ENCODE measurements around the gene PPP1R14D.

PPP1R14D gene

DNA sequence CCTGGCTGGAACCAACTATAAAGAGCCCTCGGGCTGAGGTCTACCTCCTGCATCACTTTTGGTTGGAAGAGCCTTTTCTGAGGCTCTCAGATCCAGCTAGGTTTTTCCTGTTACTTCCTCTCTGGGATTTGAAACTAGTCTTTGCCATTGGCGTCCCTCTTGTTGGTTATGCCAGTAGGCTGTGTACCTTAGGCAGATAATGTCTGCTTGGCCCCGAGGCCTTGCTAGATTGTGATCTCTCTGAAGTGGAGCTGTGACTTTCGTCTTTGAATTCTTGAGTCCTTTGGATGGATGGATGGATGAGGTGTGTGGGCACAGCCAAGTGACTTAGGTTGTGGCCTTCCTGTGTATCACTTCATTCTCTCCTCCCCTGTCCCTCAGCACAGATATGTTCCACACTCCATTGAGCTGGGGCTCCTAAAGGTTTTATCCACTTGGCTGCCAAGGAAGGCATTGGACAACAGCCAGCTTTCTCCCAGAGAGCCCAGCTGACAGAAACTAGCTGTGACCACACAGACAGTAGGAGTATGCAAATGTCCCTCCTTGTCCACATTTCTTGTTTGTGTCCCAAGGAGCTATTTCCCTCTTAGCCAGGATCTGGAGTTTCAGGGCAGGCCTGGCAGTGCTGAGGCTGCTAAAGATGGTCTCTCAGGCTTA lies 13.3 kb downstream of the PPP1R14D start:
- peak; percentile 61 for DNase-seq

DNA sequence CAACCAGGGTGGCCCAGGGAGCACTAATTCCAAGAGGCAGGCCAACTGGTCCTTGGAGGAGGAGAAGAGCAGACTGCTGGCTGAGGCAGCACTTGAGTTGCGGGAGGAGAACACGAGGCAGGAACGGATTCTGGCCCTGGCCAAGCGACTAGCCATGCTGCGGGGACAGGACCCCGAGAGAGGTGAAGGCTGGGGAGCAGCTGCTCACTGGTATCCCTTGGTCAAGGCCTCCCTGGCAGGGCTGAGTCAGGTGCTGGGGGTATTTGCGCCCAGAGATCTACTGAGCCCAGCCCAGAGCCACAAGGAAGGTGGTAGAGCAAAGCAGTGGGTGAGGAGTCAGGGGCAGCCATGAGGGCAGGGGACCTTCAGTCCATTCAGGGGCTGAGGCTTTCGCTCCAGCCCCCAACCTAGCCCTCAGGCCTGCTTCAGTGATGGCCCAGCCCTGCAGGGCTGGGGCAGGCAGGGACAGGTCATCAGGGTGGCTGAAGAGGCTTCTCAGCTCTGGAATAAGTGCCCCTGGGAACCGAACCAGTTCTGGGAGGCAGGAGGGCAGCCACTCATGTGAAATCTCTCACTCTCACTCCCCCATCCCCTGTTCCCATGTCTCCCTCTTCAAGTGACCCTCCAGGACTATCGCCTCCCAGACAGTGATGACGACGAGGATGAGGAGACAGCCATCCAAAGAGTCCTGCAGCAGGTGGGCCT lies 15.6 kb downstream of the PPP1R14D start:
- DNase-seq, result no peak

DNA sequence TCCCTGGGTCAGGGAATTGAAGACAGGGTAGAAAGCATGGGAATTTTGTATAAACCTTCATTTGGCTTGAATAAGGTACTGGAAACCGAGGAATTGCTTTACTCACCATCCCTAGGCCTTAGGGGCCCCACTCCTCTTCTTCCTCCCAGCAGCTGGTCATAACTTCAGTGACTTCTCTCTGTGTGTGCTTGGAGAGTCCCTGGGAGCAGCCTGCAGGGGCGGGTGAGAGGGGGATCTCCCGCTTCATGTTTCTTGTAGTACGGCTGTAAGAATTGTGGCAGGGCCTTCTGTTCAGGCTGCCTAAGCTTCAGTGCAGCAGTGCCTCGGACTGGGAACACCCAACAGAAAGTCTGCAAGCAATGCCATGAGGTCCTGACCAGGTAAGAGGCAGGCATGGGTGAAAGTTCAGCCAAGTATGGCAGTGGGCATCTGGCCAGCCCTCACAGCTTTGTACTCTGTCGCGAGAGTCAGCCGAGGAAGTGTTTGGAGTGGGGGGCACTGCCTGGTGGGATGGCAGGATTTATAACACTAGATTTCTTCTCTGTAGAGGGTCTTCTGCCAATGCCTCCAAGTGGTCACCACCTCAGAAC lies 19.6 kb downstream of the PPP1R14D start:
- DNase-seq, result no peak

DNA sequence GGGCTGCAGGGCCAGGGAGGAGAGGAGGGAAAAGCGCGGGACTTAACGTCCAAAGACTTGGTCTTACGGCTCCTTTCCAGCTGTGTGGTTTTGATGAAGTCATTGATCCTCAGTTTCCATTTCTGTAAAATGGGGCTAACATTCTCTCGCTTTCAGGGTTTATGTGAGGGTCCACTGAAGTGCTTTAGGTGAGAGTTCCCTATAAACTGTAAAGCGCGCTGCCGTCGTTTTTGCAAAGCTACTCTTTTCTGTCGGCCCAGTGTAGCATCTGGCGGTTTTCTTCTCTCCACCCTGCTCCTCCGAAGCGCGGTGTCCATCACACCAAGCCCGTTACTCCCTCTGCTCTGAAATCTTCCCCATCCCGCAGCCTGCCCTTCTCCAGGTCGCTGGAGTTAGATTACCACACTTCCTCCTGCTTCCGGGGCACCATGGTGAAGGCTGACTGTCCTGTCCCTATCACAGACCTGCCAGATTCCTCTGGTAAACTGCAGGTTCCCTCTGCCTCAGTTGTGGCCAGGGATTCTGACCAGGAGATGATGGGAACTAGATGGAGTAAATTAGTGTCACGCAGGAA lies 20.5 kb downstream of the PPP1R14D start:
- no peak for DNase-seq

DNA sequence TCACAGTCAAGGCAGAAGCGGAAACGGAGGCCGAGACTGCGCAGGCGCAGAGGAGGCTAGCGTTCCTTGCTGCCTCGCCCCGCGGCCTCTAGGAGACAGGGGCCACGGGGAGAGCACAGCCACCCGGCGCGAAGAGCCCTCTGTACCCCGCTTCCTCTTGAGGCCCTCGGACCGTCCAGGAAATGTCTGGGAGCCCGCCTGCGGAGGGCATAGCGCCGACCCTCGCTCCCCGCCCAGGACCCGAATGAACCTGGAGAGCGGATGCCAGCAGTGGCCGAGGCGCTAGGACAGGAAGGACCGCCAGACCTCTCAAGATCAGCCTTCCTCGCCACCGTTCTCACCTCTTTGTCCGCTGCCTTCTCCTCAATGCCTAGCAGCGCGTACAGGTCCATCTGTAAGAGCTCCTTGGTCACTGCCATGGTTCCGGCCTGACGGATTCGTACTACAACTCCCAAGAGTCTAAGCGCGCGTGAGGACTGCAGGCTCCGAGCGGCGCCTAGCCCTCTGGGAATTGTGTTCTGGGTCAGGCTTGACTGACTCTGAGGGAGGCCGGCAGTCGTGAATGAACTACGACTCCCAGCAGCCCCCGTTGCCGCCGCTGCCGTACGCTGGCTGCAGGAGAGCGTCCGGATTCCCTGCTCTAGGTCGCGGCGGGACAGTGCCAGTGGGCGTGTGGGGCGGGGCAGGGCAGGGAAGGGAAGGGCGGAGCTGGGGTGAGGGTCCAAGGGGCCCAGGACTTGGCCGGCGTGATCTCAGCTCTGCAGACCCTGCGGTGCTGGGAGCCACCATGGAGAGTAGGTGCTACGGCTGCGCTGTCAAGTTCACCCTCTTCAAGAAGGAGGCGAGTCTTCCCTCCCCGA lies 21.2 kb downstream of the PPP1R14D start, which contains the start of the genes DNAJC17 and ZFYVE19:
Gene DNAJC17, minus strand, starts transcription at position 446 of the 860 bp plus-strand sequence. Its CDS starts 27 bp downstream, at position 419.
Gene ZFYVE19, plus strand, starts transcription at position 62 of the 860 bp plus-strand sequence. Its CDS starts 501 bp downstream, at position 563.
- DNase-seq, result peak; percentile 97

DNA sequence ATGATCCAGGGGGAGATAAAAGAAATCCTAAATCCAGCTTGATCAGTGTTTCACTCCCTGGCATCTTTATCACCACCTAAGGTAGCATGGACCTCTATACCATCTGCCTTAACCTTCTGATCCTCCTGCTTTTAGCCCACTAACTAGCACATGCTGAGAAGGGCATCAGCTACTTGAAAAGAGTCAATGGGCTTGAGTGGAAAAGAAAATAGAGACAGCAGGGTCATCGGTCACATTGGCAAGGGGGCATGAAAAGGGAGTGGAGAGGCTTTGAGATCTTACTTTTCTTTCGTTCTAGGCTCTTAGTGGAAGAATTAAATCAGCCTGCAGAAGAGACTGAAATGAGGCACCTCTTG lies 21.9 kb downstream of the PPP1R14D start:
- no peak for DNase-seq

DNA sequence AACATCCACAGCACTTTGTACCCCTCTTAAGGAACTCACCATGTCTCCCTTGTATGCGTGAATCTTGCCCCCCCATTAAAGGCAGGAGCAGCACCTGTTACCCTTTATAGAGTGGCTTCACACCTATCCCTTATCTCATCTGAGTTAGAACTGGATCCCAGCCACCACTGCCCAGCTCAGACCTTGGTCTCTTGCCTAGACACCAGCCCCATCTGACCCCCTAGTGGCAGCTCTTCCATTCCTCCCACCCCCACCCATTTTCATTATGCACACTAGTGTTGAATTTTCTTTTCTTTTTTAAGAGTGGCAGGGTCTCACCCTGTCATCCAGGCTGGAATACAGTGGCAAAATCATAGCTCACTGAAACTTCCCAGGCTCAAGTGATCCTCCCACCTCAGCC lies 24.8 kb downstream of the PPP1R14D start:
- DNase-seq, result no peak

DNA sequence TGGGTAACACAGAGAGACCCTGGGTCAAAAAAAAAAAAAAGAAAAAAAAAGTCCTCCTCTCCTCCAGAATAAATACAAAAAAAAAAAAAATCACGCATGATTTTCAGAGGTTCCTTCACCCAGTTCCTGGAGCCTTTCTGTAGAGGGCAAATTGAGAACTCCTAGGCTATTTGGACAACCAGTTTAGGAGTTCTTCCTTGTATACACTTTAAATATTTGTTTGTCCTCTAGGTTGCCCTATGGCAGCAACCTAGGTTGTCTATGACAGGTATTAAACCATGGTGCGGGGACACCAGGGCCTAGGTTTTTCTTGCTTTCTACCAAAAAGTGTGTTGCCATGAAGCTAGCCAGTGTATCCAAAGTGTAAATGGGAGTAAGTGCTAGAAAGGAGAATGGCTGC lies 25.4 kb downstream of the PPP1R14D start:
- DNase-seq, result no peak

DNA sequence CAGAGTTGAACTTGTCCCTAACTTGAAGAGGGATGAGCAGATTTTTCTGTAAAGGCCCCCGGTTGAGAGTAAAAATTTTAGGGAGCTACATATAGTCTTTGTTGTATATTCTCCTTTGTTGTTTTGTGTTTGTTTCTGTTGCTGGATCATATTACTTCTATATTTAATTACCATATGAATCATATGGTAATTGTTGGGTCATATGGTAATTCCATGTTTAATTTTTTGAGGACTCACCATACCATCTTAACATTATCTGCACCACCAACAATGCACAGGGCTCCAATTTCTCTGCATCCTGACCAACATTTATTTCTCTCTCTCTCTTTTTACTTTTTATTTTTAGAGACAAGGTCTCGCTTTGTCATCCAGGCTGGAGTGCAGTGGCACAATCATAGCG lies 29.0 kb downstream of the PPP1R14D start:
- DNase-seq, result no peak

DNA sequence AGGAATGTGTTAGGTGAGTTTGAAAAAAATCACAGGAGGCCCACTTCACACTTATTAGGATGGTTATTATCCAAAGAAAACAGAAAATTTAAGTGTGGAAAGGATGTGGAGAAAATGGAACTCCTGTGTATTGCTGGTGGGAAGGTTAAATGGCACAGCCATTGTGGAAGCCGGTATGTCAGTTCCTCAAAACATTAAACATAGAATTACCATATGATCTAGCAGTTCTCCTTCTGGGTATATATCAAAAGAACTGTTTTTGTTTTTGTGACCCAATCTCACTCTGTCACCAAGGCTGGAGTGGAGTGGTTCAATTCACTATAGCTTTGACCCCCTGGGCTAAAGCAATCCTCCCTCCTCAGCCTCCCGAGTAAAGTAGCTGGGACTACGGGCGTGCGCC lies 32.0 kb downstream of the PPP1R14D start:
- no peak for DNase-seq

DNA sequence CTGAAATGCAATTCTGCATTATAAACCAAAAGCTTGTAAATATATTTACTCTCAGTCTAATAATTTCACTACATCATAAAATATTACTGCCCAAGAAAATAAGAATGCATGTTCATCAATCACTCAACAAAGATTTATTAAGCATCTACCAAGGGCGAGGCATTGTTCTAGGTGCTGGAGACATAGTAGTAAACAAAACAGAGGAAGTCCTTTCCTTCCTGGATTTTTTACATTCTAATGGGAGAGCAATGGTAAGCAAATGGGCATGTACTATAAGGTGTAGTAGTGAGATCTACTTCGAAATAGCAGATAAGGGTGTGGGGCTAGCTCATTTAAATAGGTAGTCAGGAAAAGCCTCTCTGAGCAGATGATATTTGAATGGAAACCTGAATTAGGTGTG lies 32.5 kb downstream of the PPP1R14D start:
- DNase-seq, result no peak

DNA sequence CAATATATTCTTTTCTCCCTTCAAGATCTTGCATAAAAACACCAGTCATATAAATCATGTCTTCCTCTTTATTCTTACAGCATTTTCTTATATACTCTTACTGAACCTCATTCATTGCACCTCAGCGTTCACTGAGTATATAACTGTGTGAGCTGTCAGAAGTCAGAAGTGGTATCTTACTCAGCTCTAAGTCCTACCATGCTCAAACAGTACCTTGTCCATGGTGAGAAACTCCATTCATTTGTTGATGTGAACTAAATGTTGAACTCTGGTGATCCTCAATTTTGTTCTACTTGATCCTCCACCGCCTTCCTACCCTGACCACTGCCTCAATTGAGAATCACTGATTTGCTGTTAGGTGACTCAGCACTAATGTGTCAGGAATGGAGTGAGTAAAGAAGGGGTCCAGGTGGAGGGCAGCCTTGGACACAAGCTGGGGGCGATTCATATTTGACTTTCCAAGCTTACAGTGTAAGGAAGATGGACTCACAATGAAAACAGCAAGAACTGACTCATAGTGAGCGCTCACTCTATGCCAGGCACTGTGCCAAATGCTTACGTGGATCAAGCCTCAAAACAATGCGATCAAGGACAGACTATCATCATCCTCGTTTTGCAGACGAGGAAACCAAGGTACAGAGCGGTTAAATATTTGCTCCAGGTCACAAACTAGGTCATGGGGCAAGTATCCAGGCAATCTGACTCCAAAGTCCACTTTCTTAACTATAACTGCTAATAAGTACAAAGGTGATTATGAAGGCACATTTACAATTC lies 35.1 kb downstream of the PPP1R14D start:
- peak; percentile 88 for DNase-seq

DNA sequence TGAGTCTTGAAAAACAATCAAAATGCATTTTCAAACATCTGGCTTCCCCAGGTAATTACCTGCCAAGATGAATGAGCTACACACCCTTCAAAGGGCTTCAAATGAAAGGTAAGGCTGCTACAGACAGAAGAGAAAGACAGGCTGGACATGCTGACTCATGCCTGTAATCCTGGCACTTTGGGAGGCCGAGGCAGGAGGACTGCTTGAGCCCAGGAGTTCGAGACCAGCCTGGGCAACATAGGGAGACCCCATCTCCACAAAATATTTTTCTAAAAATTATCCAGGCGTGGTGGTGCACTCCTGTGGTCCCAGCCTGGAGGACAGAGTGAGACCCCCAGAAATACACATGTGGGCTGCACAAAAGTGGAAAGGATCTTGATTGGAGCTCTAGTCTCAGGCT lies 36.1 kb downstream of the PPP1R14D start:
- DNase-seq, result no peak

DNA sequence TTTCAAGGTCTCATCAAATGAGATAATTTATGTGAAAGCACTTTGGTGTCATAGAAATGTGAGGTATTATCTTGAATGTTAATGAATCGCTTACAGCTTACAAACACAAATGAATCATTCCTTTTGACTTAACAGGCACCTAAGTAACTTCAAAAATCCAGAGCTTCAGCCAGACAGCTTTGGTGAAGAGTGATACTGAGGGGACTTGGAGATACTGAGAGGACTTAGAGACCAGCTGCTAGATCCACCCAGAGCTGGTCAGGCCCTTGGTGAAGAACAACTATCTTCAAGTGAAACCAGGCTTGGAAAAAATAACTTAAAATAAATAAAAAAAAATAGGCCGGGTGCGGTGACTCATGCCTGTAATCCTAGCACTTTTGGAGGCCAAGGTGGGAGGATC lies 37.8 kb downstream of the PPP1R14D start:
- DNase-seq, result peak; percentile 60

DNA sequence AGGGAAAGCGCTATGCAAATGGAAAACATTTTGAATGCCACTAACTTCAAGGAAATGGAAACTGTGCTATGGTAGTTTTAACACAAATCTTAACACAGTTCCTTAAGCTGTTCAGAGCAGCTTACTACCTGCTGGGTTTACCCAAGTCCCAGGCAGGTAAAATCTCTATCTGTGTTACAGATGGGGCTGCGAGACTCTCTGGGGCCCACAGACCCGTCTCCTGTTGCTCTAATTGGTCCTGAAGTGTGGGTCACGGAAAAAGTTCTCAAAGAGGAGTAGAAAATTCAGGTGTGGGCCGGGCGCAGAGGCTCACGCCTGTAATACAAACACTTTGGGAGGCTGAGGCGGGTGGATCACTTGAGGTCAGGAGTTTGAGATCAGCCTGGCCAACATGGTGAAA lies 38.5 kb downstream of the PPP1R14D start:
- no peak for DNase-seq

DNA sequence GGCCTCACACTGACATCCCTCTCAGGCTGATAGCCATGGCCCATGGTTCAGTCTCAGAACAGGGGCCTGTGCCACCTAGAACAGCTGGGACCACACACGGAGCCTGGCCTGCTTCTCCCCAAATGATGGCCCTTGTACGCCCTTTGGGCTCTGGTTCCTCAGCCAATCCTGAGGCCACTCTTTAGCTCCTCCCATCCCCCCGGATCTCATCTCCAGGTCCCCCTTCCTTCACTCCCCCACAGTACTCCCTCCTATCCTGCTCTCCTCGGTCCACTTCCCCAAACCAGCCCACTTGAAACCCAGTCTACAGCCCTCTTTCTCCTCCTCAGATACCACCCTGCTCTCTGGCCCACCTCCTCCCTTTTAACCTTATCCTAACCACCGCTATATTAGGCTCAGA lies 39.4 kb downstream of the PPP1R14D start:
- DNase-seq, result no peak

DNA sequence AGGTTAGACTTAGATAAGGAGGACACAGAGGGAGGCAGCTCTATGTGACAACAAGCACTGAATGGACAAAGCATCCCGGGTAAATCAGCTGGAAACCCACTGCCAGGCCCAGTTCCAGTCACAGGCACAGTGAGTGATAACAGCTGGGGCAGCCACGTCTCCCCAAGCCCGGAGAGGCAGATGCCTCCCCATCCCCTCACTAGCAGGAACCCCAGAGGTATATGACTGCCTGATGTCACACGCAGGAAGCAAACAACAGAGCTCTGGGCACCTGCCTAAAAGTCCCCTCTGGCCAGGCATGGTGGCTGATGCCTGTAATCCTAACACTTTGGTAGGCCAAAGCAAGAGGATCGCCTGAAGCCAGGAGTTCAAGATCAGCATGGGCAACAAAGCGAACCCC lies 40.5 kb downstream of the PPP1R14D start:
- no peak for DNase-seq

DNA sequence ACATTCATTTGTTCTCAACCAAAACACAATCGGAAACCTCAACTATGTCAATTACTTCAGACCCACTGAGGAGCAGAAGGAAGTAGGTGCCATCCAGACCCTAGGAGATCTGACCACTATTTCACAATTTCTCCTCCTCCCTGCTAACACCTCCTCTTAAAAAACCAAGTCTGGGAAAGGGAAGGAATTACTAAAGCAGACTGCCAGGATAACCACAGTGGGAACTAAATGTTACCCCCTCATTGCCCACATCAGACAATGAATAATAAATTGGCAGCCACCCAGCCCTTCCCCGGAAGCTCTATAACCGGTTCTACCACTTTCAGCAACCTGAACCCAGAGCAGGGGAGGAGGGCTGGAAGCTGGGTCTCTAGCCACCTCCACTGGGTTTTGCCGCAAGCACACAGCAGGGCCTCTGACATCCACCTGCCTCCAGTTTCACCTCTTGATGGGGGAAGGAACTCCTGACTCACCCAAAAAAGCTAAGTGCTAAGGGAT lies 41.1 kb downstream of the PPP1R14D start:
- peak; percentile 86 for DNase-seq

DNA sequence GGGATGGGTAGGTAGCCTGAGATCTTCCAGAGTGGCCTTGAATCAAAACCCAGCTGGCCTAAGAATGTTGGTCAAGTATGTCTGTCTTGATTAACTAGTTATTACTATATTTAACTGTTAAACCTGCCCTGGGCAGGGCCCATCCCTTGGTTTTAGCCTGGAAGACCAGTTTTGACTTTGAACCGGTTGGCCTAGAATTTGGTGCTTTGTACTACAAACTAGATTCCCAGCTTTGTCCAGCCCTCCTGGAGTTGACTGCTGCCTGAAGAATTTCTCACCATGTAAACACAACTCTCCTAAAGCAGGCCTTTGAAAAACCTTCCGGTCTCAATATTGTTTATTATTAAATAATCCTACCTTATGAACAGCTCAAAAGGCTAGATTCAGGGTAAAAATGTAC lies 42.7 kb downstream of the PPP1R14D start:
- DNase-seq, result no peak

DNA sequence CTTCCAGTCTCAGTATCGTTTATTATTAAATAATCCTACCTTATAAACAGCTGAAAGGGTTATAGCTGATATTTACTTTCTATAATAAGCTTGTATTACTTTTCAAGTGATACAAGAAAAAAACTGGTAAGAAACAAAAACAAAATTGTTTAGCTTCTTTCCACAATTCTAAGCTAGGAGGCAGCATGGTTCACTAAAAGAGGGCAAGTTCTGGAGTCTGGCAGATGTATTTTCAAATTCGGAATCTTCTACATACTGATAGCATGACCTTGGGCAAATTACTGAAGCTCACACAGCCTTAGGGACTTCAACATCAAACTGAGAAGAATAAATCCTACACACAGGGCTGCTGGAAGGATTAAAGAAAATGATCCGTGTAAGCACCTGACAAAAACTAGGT lies 43.3 kb downstream of the PPP1R14D start:
- DNase-seq, result no peak

DNA sequence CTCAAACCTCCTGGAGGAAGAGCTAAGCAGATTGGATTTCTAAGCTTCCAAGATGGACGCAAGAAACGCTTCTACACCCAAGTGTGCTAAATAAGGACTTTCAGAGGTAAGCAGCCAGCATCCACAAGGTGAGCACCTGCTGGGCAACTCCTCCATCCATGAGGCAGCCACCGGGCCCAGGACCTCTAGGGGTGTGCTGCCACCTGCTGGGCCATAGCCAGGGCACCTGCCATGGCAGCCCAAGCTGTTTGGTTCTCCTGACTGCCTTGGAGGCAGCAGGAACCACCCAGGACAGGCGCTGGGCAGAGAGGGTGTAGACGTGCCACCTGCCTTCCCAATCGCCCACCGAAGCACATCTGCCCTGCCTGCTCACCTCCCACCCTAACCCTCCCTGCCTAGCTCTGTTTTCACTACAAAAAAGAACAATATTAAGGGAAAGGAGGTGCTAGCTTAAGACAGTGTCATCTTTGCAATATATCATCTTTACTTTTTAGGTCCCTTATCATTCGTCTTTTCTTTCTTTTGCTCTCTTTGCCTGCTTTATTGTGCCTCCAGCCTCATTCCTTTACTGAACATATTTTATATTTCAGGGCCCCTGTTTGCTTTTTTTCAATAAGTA lies 45.8 kb downstream of the PPP1R14D start:
- peak; percentile 15 for DNase-seq

Data from kidney glomerular epithelial cell (primary cell).